H9 (cell line): ENCODE data around the gene KLRC4. TPM values are rescaled to one million over a fixed set of nuclear protein-coding genes. Genes with fewer than 3 reads are reported as not detected.

Source experiments
- DNase-seq: peaks from one replicate; pipeline ENCODE4 v3.0.0-alpha.2; 2017
- H2AFZ ChIP-seq: one replicate; pipeline ENCODE4 v1.6.1; 2013; ENCODE audit warnings: mild to moderate bottlenecking, low read length, control low read depth, moderate library complexity
- H2AK5ac ChIP-seq: 2 replicates; pipeline ENCODE4 v1.6.1; 2013; ENCODE audit warnings: low read length, control low read depth, mixed read lengths; ENCODE audit not compliant: insufficient read length
- H2BK120ac ChIP-seq: one replicate; pipeline ENCODE4 v1.6.1; 2013; ENCODE audit warnings: low read depth, mild to moderate bottlenecking, low read length, control low read depth, inconsistent platforms; ENCODE audit not compliant: poor library complexity, severe bottlenecking
- H2BK12ac ChIP-seq: 2 replicates; pipeline ENCODE4 v1.6.1; 2013; ENCODE audit warnings: low read length, control low read depth, mixed read lengths, low read depth; ENCODE audit not compliant: insufficient read length
- H2BK15ac ChIP-seq: 2 replicates; pipeline ENCODE4 v1.6.1; 2013; ENCODE audit warnings: low read depth, low read length, control low read depth
- H2BK20ac ChIP-seq: one replicate; pipeline ENCODE4 v1.6.1; 2013; ENCODE audit warnings: low read depth, mild to moderate bottlenecking, low read length, control low read depth, inconsistent platforms; ENCODE audit not compliant: poor library complexity, severe bottlenecking
- H2BK5ac ChIP-seq: 2 replicates; pipeline ENCODE4 v1.6.1; 2013; ENCODE audit warnings: low read length, control low read depth, mixed read lengths; ENCODE audit not compliant: insufficient read length
- H3K14ac ChIP-seq: 2 replicates; pipeline ENCODE4 v1.6.1; 2013; ENCODE audit warnings: low read length, control low read depth; ENCODE audit not compliant: insufficient read depth
- H3K18ac ChIP-seq: 2 replicates; pipeline ENCODE4 v1.6.1; 2013; ENCODE audit warnings: low read depth, mild to moderate bottlenecking, mixed read lengths, low read length, control low read depth; ENCODE audit not compliant: insufficient read length
- H3K23ac ChIP-seq: 2 replicates; pipeline ENCODE4 v1.6.1; 2013; ENCODE audit warnings: low read length, control low read depth, mixed read lengths, low read depth; ENCODE audit not compliant: insufficient read length
- H3K23me2 ChIP-seq: 2 replicates; pipeline ENCODE4 v1.6.1; 2013; ENCODE audit warnings: low read depth, mild to moderate bottlenecking, mixed read lengths, low read length, control low read depth; ENCODE audit not compliant: insufficient read length, poor library complexity, severe bottlenecking
- H3K27ac ChIP-seq: 2 replicates; pipeline ENCODE4 v1.5.1; 2013; ENCODE audit warnings: low read length, control low read depth, mixed read lengths, low read depth; ENCODE audit not compliant: insufficient read length
- H3K27me3 ChIP-seq: 2 replicates; pipeline ENCODE4 v1.6.1; 2013; ENCODE audit warnings: low read length, control low read depth, inconsistent platforms; ENCODE audit not compliant: insufficient read depth
- H3K4ac ChIP-seq: 2 replicates; pipeline ENCODE4 v1.6.1; 2013; ENCODE audit warnings: low read depth, mild to moderate bottlenecking, control low read depth, inconsistent platforms, low read length, moderate library complexity
- H3K4me1 ChIP-seq: 2 replicates; pipeline ENCODE4 v1.6.1; 2013; ENCODE audit warnings: low read length, control low read depth, inconsistent platforms; ENCODE audit not compliant: insufficient read depth
- H3K4me2 ChIP-seq: 2 replicates; pipeline ENCODE4 v1.6.1; 2013; ENCODE audit warnings: low read length, control low read depth, mixed read lengths; ENCODE audit not compliant: insufficient read length, insufficient read depth
- H3K56ac ChIP-seq: 2 replicates; pipeline ENCODE4 v1.6.1; 2013; ENCODE audit warnings: low read depth, mild to moderate bottlenecking, mixed read lengths, low read length, control low read depth; ENCODE audit not compliant: insufficient read length
- H3K79me1 ChIP-seq: 2 replicates; pipeline ENCODE4 v1.6.1; 2013; ENCODE audit warnings: low read depth, mild to moderate bottlenecking, moderate library complexity, low read length, control low read depth, inconsistent platforms; ENCODE audit not compliant: insufficient read depth, poor library complexity, severe bottlenecking
- H3K79me2 ChIP-seq: 2 replicates; pipeline ENCODE4 v1.6.1; 2013; ENCODE audit warnings: low read length, control low read depth, inconsistent platforms; ENCODE audit not compliant: insufficient read depth
- H3K9ac ChIP-seq: 2 replicates; pipeline ENCODE4 v1.6.1; 2013; ENCODE audit warnings: low read length, control low read depth, mixed read lengths; ENCODE audit not compliant: insufficient read length; ENCODE audit errors: extremely low read depth
- H3K9me3 ChIP-seq: one replicate; pipeline ENCODE4 v1.6.1; 2013; ENCODE audit warnings: low read depth, low read length, inconsistent platforms; ENCODE audit not compliant: control insufficient read depth
- H3T11ph ChIP-seq: one replicate; pipeline ENCODE4 v1.6.1; 2013; ENCODE audit warnings: mild to moderate bottlenecking, low read length, control low read depth, inconsistent platforms
- H4K20me1 ChIP-seq: one replicate; pipeline ENCODE4 v1.6.1; 2013; ENCODE audit not compliant: control insufficient read depth, insufficient read length, insufficient read depth
- H4K5ac ChIP-seq: 2 replicates; pipeline ENCODE4 v1.6.1; 2013; ENCODE audit warnings: low read depth, mild to moderate bottlenecking, mixed read lengths, low read length, control low read depth; ENCODE audit not compliant: insufficient read length
- H4K8ac ChIP-seq: replicated peaks from 2 replicates; pipeline ENCODE4 v1.6.1; 2013; ENCODE audit warnings: low read length, control low read depth, mixed read lengths, low read depth; ENCODE audit not compliant: insufficient read length
- H4K91ac ChIP-seq: 2 replicates; pipeline ENCODE4 v1.6.1; 2013; ENCODE audit warnings: low read depth, mild to moderate bottlenecking, moderate library complexity, mixed read lengths, low read length, control low read depth; ENCODE audit not compliant: insufficient read length
- H3K27ac Mint-ChIP-seq, 3 experiments: 2 replicates in 2 of 3; 3 replicates in 1 of 3; pipeline ENCODE4 v1.8.0; 2020 to 2021; ENCODE audit warnings: mixed read lengths in 3 of 3, mild to moderate bottlenecking in 1 of 3, moderate library complexity in 1 of 3
- H3K27me3 Mint-ChIP-seq: 2 replicates; pipeline ENCODE4 v1.8.0; 2021; ENCODE audit warnings: low read depth, mild to moderate bottlenecking, moderate library complexity, mixed read lengths
- H3K36me3 Mint-ChIP-seq, 3 experiments: 2 replicates in 2 of 3; 3 replicates in 1 of 3; pipeline ENCODE4 v1.8.0; 2020 to 2021; ENCODE audit warnings: low read depth in 3 of 3, mixed read lengths in 3 of 3; ENCODE audit not compliant: insufficient read depth in 1 of 3
- H3K4me1 Mint-ChIP-seq, 2 experiments: 2 replicates each; pipeline ENCODE4 v1.8.0; 2020; ENCODE audit warnings: mixed read lengths in 2 of 2
- H3K4me3 Mint-ChIP-seq, 2 experiments: 2 replicates in 1 of 2; 3 replicates in 1 of 2; pipeline ENCODE4 v1.8.0; 2020 to 2021; ENCODE audit warnings: mild to moderate bottlenecking in 2 of 2, mixed read lengths in 2 of 2, moderate library complexity in 1 of 2
- H3K9me3 Mint-ChIP-seq, 2 experiments: 2 replicates in 1 of 2; 3 replicates in 1 of 2; pipeline ENCODE4 v1.8.0; 2020; ENCODE audit warnings: mild to moderate bottlenecking in 2 of 2, mixed read lengths in 2 of 2, moderate library complexity in 1 of 2
- CTCF ChIP-seq: fragments of 200-600 bp; sonication (generic); conservative IDR thresholded peaks from 3 replicates; pipeline ENCODE4 v1.8.0; 2021; ENCODE audit warnings: antibody characterized with exemption, mild to moderate bottlenecking
- WGBS: extraction: QIAGEN DNeasy Blood & Tissue Kit; methylation state at CpG from one replicate; pipeline ENCODE4 v1.1.7; 2013; ENCODE audit warnings: missing lambda C conversion rate, low lambda C conversion rate, mixed read lengths; ENCODE audit not compliant: insufficient read length; ENCODE audit errors: extremely low coverage; 5-methylcytosine and 5-hydroxymethylcytosine counted together
- total RNA-seq: library from RNA; stranded (reverse); gene quantifications from 2 replicates; pipeline ENCODE4 v1.2.1, GENCODE V29; 2021

KLRC4 gene
- total RNA-seq, 1 experiment from 2014 or later = not detected

DNA sequence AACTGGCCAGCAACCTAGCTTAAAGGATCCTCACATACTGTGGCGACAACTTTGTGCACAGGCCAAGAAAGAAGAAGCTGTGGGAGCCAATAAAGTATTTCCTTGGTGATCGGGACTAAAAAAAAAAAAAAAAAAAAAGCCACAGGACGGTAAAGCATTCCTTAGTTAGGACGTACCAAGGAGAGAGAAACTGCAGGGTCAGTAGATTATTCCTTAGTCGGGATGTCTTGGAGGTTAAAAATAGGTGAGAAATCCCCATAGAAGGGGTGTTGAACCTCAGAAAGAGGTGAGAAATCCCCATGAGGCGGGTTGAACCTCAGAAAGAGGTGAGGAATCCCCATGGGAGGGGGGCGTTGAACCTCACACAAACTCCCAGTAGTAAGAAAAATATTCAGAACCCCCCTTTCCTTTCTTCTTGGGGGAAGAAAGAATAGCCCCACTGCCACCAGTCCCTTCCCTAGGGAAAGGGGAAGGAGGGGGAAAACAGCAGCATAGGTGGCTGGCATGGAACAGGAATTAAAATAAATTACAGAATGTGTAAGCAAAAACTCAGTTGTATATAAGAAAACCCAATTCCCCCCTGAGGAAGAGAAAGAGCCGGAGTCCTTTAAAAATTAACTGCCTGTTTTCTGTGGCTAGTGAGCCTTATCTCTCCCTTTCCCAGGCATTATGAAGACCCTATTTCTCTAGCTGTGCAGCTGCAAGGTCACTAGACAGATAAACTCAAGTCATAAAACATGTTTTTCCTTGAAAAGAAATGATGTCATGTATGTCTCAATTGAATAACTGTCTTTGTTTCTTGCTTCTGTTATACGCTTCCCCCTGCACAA is 46.5 kb downstream of the KLRC4 start:
- Histone ChIP-seq H3K9ac (no peak overlapping the region), H3K18ac (peak overlapping the region; percentile 29), H3K23me2 (peaks cover 12% of the 10 kb centered on the region), H3K56ac (no peak overlapping the region), H2BK12ac (no peak overlapping the region), H3K23ac (no peak overlapping the region), H3K4me1 (peaks cover 15% of the 10 kb centered on the region; the same call in 1 of the 2 replicates), H3K9me3 (no peaks in the 10 kb centered on the region), H4K8ac (no peak overlapping the region), H3T11ph (no peak overlapping the region), H2BK120ac (no peak overlapping the region), H3K4ac (no peak overlapping the region), H3K4me2 (peak overlapping the region; percentile 99), H3K27me3 (no peaks in the 10 kb centered on the region), H2AFZ (no peak overlapping the region), H3K79me1 (no peaks in the 10 kb centered on the region), H3K14ac (no peak overlapping the region), H2BK15ac (no peak overlapping the region), H2BK5ac (no peak overlapping the region), H4K91ac (no peak overlapping the region), H4K20me1 (no peaks in the 10 kb centered on the region), H2AK5ac (no peak overlapping the region), H4K5ac (no peak overlapping the region), H3K27ac (no peak overlapping the region), H3K79me2 (no peaks in the 10 kb centered on the region), H2BK20ac (no peak overlapping the region)
- TF ChIP-seq CTCF = no peak
- Mint-ChIP-seq H3K9me3 (peaks cover 5 to 9% of the 10 kb centered on the region in 2 experiments; a peak in 3 of 5 replicates), H3K4me3 (no peak overlapping the region; a peak in 1 of 5 replicates), H3K36me3 (peaks cover 3 to 18% (median 5%) of the 10 kb centered on the region in 3 experiments; a peak in 6 of 7 replicates), H3K27me3 (no peaks in the 10 kb centered on the region; the same call in 1 of the 2 replicates), H3K4me1 (peaks cover 30 to 32% of the 10 kb centered on the region in 2 experiments), H3K27ac (peak overlapping the region in 2 of 3 experiments; percentile 34 to 65; a peak in 2 of 7 replicates)
- DNase-seq = no peak
- WGBS = no CpG with 5 or more reads among the region's 9 CpGs
